H1 (cell line): ENCODE results near the gene GRID2. TPM values are rescaled to one million over a fixed set of nuclear protein-coding genes. Genes with fewer than 3 reads are reported as not detected.

Experiments
- CTCF ChIA-PET: fragments of 300-600 bp; sonication (Branson Sonifier 250); formaldehyde crosslinking; loops from one replicate; lab custom pipeline; 2021; ENCODE audit not compliant: partially characterized antibody; lab: Charles Lee
- POLR2A ChIA-PET: fragments of 300-600 bp; sonication (Branson Sonifier 250); formaldehyde crosslinking; loops from one replicate; lab custom pipeline; 2021; ENCODE audit warnings: inconsistent platforms; ENCODE audit not compliant: partially characterized antibody; lab: Charles Lee
- DNase-seq, 2 experiments: peaks; one replicate each; pipeline versions ENCODE4 v3.0.0 to v3.0.0-alpha.2; 2010 to 2022; ENCODE audit warnings: low spot score in 2 of 2, low read depth in 1 of 2, mixed read lengths in 1 of 2
- FAIRE-seq: peaks from 2 replicates; lab custom pipeline; 2011; peaks lifted over from hg19 to GRCh38; lab: Jason Lieb, UNC
- H2AFZ ChIP-seq: 2 replicates; pipeline ENCODE4 v1.8.1; 2012; ENCODE audit warnings: low read length, inconsistent platforms
- H2AK5ac ChIP-seq: 2 replicates; pipeline ENCODE4 v1.6.1; 2013; ENCODE audit warnings: low read depth, low read length
- H2BK120ac ChIP-seq: replicated peaks from 2 replicates; pipeline ENCODE3; 2013; ENCODE audit warnings: low read depth, low read length, inconsistent platforms
- H2BK12ac ChIP-seq: 2 replicates; pipeline ENCODE4 v1.6.1; 2013; ENCODE audit warnings: low read depth, low read length
- H2BK15ac ChIP-seq: 2 replicates; pipeline ENCODE4 v1.6.1; 2013; ENCODE audit warnings: low read length
- H2BK20ac ChIP-seq: 2 replicates; pipeline ENCODE4 v1.6.1; 2013; ENCODE audit warnings: low read length
- H2BK5ac ChIP-seq: 2 replicates; pipeline ENCODE4 v1.6.1; 2013; ENCODE audit warnings: low read depth, low read length
- H3K14ac ChIP-seq: 2 replicates; pipeline ENCODE4 v1.6.1; 2013; ENCODE audit warnings: inconsistent platforms; ENCODE audit not compliant: insufficient read length
- H3K18ac ChIP-seq: 2 replicates; pipeline ENCODE4 v1.6.1; 2013; ENCODE audit warnings: low read length; ENCODE audit errors: extremely low read depth
- H3K23ac ChIP-seq: 2 replicates; pipeline ENCODE4 v1.6.1; 2013; ENCODE audit warnings: inconsistent platforms; ENCODE audit not compliant: insufficient read length
- H3K23me2 ChIP-seq: 2 replicates; pipeline ENCODE4 v1.6.1; 2013; ENCODE audit warnings: low read depth, low read length
- H3K27ac ChIP-seq: 2 replicates; pipeline ENCODE4 v1.6.1; 2011; ENCODE audit warnings: low read depth, low read length, inconsistent platforms
- H3K27me3 ChIP-seq, 4 experiments: replicated peaks in 1 of 4; 1 replicate in 1 of 4; 2 replicates in 3 of 4; pipeline versions ENCODE4 v1.6.1 to v1.8.1; 2011 to 2013; ENCODE audit warnings: low read length in 3 of 4, mild to moderate bottlenecking in 3 of 4, inconsistent platforms in 2 of 4, mixed read lengths in 2 of 4, moderate library complexity in 1 of 4; ENCODE audit not compliant: control insufficient read depth in 3 of 4, insufficient read depth in 3 of 4; ENCODE audit errors: extremely low read depth in 1 of 4
- H3K36me3 ChIP-seq, 4 experiments: 2 replicates each; pipeline versions ENCODE4 v1.6.1 to v1.8.1; 2011 to 2013; ENCODE audit warnings: mild to moderate bottlenecking in 4 of 4, low read length in 3 of 4, moderate library complexity in 2 of 4, control low read depth in 1 of 4, inconsistent platforms in 1 of 4; ENCODE audit not compliant: insufficient read depth in 4 of 4, control insufficient read depth in 2 of 4
- H3K4ac ChIP-seq: replicated peaks from 2 replicates; pipeline ENCODE3; 2013; ENCODE audit warnings: low read length, low read depth, mixed read lengths, inconsistent platforms; ENCODE audit not compliant: insufficient read length
- H3K4me1 ChIP-seq, 4 experiments: replicated peaks in 1 of 4; 1 replicate in 1 of 4; 2 replicates in 3 of 4; pipeline versions ENCODE4 v1.6.1 to v1.8.1; 2011 to 2013; ENCODE audit warnings: low read length in 3 of 4, inconsistent platforms in 2 of 4, mixed read lengths in 1 of 4; ENCODE audit not compliant: insufficient read depth in 4 of 4, control insufficient read depth in 3 of 4
- H3K4me2 ChIP-seq, 2 experiments: 2 replicates each; pipeline versions ENCODE4 v1.6.1 to v1.8.1; 2011 to 2013; ENCODE audit warnings: low read depth in 2 of 2, low read length in 2 of 2, control low read depth in 1 of 2, inconsistent platforms in 1 of 2, mild to moderate bottlenecking in 1 of 2; ENCODE audit not compliant: insufficient read depth in 1 of 2
- H3K4me3 ChIP-seq, 4 experiments: fragments of 200-600, 300-600 bp in 1 of 4; sonication (generic), shearing (Covaris generic), sonication (Bioruptor Twin) in 1 of 4; 2 replicates each; pipeline versions ENCODE4 v1.5.1 to v1.8.1; 2011 to 2016; ENCODE audit warnings: low read length in 4 of 4, low read depth in 3 of 4, control low read depth in 2 of 4, inconsistent platforms in 2 of 4, mild to moderate bottlenecking in 2 of 4, mixed read lengths in 1 of 4, moderate library complexity in 1 of 4; ENCODE audit not compliant: insufficient read depth in 2 of 4; ENCODE audit errors: extremely low read depth in 1 of 4
- H3K56ac ChIP-seq: replicated peaks from 2 replicates; pipeline ENCODE3; 2013; ENCODE audit warnings: low read depth, mild to moderate bottlenecking, mixed read lengths, low read length, inconsistent platforms; ENCODE audit not compliant: insufficient read length
- H3K79me1 ChIP-seq: 2 replicates; pipeline ENCODE4 v1.6.1; 2013; ENCODE audit warnings: low read depth, low read length, control low read depth
- H3K79me2 ChIP-seq, 2 experiments: 2 replicates each; pipeline versions ENCODE4 v1.6.1 to v1.8.1; 2012 to 2013; ENCODE audit warnings: low read length in 2 of 2, mild to moderate bottlenecking in 2 of 2, inconsistent platforms in 1 of 2; ENCODE audit not compliant: insufficient read depth in 2 of 2, control insufficient read depth in 1 of 2
- H3K9ac ChIP-seq, 4 experiments: replicated peaks in 1 of 4; 1 replicate in 1 of 4; 2 replicates in 3 of 4; pipeline versions ENCODE4 v1.6.1 to v1.8.1; 2011 to 2013; ENCODE audit warnings: low read depth in 3 of 4, low read length in 3 of 4, control low read depth in 2 of 4, mild to moderate bottlenecking in 2 of 4, moderate library complexity in 2 of 4, inconsistent platforms in 1 of 4; ENCODE audit errors: extremely low read depth in 1 of 4
- H3K9me3 ChIP-seq, 2 experiments: 2 replicates each; pipeline versions ENCODE4 v1.6.1 to v1.8.1; 2012 to 2013; ENCODE audit warnings: mild to moderate bottlenecking in 2 of 2, moderate library complexity in 2 of 2, control low read depth in 1 of 2, inconsistent platforms in 1 of 2, low read depth in 1 of 2, low read length in 1 of 2, mixed read lengths in 1 of 2; ENCODE audit not compliant: insufficient read depth in 2 of 2
- H4K20me1 ChIP-seq, 2 experiments: replicated peaks in 1 of 2; 2 replicates each; pipeline versions ENCODE3 to v1.8.1; 2011 to 2013; ENCODE audit warnings: inconsistent platforms in 2 of 2, low read length in 2 of 2, mild to moderate bottlenecking in 1 of 2; ENCODE audit not compliant: insufficient read depth in 2 of 2, control insufficient read depth in 1 of 2
- H4K5ac ChIP-seq: 2 replicates; pipeline ENCODE4 v1.6.1; 2013; ENCODE audit warnings: low read length, low read depth, mixed read lengths, inconsistent platforms; ENCODE audit not compliant: insufficient read length
- H4K8ac ChIP-seq: 2 replicates; pipeline ENCODE4 v1.8.0; 2013; ENCODE audit warnings: mild to moderate bottlenecking, moderate library complexity, low read length, inconsistent platforms; ENCODE audit not compliant: insufficient read depth; ENCODE audit errors: extremely low read depth
- H4K91ac ChIP-seq: replicated peaks from 2 replicates; pipeline ENCODE3; 2013; ENCODE audit warnings: low read length, mixed read lengths, inconsistent platforms; ENCODE audit not compliant: insufficient read length
- CHD1 ChIP-seq: IDR thresholded peaks from 2 replicates; pipeline ENCODE4 v1.6.1; 2012; ENCODE audit warnings: low read depth, low read length, improper control_type of control experiment
- EP300 ChIP-seq, 2 experiments: IDR thresholded peaks; 1 replicate in 1 of 2; 2 replicates in 1 of 2; pipeline ENCODE4 v1.6.1; 2011 to 2012; ENCODE audit warnings: low read depth in 2 of 2, low read length in 2 of 2, mild to moderate bottlenecking in 2 of 2, borderline replicate concordance in 1 of 2, inconsistent platforms in 1 of 2, moderate library complexity in 1 of 2
- PHF8 ChIP-seq: fragments of 200-600 bp; sonication (generic); conservative IDR thresholded peaks from 2 replicates; pipeline ENCODE4 v1.7.1; 2012; ENCODE audit warnings: low read depth, mild to moderate bottlenecking, inconsistent platforms, low read length, moderate library complexity
- RFX5 ChIP-seq: IDR thresholded peaks from 2 replicates; pipeline ENCODE4 v1.6.1; 2011; ENCODE audit warnings: low read depth, low read length, improper control_type of control experiment, borderline replicate concordance
- RNF2 ChIP-seq: fragments of 200-900, 300-1000 bp; sonication (generic); IDR thresholded peaks from 2 replicates; pipeline ENCODE4 v1.7.1; 2016; ENCODE audit warnings: borderline replicate concordance, low read depth, mild to moderate bottlenecking, antibody characterized with exemption, low read length; ENCODE audit not compliant: poor library complexity, severe bottlenecking; ENCODE audit errors: missing control alignments
- WGBS, 2 experiments: shearing (Covaris generic) in 1 of 2; methylation state at CpG; one replicate each; pipeline versions ENCODE4 v1.1.6 to v1.1.7; 2013 to 2015; ENCODE audit warnings: low lambda C conversion rate in 2 of 2, mixed read lengths in 2 of 2, inconsistent platforms in 1 of 2, low coverage in 1 of 2, missing lambda C conversion rate in 1 of 2; ENCODE audit not compliant: insufficient replicate concordance in 2 of 2, insufficient coverage in 1 of 2, insufficient read length in 1 of 2; ENCODE audit errors: extremely low coverage in 1 of 2, missing lambda C conversion rate in 1 of 2; 5-methylcytosine and 5-hydroxymethylcytosine counted together
- polyA plus RNA-seq, 7 experiments: library from polyadenylated mRNA; depleted of rRNA in 3 of 7; stranded (reverse) in 5 of 7; unstranded in 2 of 7; fragments of >200 nt in 5 of 7; fragments of 200-250 nt in 2 of 7; gene quantifications; 1 replicate in 5 of 7; 2 replicates in 1 of 7; 4 replicates in 1 of 7; pipeline versions ENCODE4 v1.2.1 to v1.2.3, GENCODE V29; 2011 to 2013; ENCODE audit warnings: missing spikeins in 2 of 7, mixed read lengths in 2 of 7
- total RNA-seq: library from RNA; stranded (reverse); fragmentation: NEBNext Ultra II Directional; extraction: Animal tissue kit (Norgen Biotek cat#: 25700); gene quantifications from 2 replicates; pipeline ENCODE4 v1.2.1, GENCODE V29; 2021

The GRID2 gene
- total and polyA plus RNA-seq, 2 of the 8 experiments (the other 6 are each of a cell fraction or from before 2014, with no cell fraction given): 31.1 to 81.9 TPM

DNA sequence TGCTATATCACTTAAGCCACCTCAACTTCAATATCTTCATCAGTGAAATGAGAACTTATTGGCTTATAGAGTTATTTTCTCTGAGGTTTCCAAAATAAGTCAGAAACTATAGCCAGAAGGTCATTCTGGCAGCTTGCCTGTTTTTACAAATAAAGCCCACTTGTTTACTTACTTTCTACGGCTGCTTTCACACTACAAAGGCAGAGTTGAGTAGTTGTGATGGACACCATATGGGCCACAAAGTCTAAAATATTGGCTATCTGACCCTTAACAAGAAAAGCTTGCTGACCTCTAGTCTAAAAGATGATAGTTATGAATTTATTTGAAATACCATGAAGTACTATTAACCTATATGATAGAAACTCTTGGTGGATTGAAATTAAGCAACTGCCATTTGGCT is 1457.5 kb downstream of the GRID2 start:
- 89% methylated on average over 1 of the region's 1 CpG; no CpG with 5 or more reads in 1 of the 2 experiments for WGBS, 2 experiments
- DNase-seq (no peak), FAIRE-seq (peak; percentile 13)
- no peak overlapping the region for H2AFZ ChIP-seq
- no peak overlapping the region for H4K5ac ChIP-seq
- H3K4ac ChIP-seq: no peak overlapping the region
- no peak overlapping the region for H3K23ac ChIP-seq
- TF ChIP-seq RNF2 (no peak), CHD1 (no peak), PHF8 (no peak), EP300 (IDR thresholded peaks at IDR 0.05; ENCODE audit: borderline replicate concordance in 1 of 2, low read depth in 2 of 2, low read length in 2 of 2) (no peak), RFX5 (no peak)
- H4K91ac ChIP-seq: no peak overlapping the region
- no peaks in the 10 kb centered on the region for H3K79me2 ChIP-seq
- H3K4me1 ChIP-seq: peaks cover 0 to 4% (median 0%) of the 10 kb centered on the region in 4 experiments; a peak in 1 of 7 replicates
- CTCF ChIA-PET: interaction anchor here (0.7 to 1.5 kb wide), 2 partner anchors 9 to 51 kb away, joined by 3 to 10 read pairs; no protein-coding TSS in a partner anchor
- H3K4me3 ChIP-seq: no peak overlapping the region
- H3K14ac ChIP-seq: no peak overlapping the region
- H3K56ac ChIP-seq: no peak overlapping the region
- H3K23me2 ChIP-seq: no peaks in the 10 kb centered on the region
- no peak overlapping the region for H2BK20ac ChIP-seq
- POLR2A ChIA-PET: no interaction called here
- no peaks in the 10 kb centered on the region for H3K9me3 ChIP-seq
- H2BK120ac ChIP-seq: no peak overlapping the region
- no peak overlapping the region for H3K4me2 ChIP-seq
- H4K20me1 ChIP-seq: no peaks in the 10 kb centered on the region
- no peaks in the 10 kb centered on the region; the same call in 1 of the 2 replicates for H3K79me1 ChIP-seq
- H2BK15ac ChIP-seq: no peak overlapping the region
- no peak overlapping the region for H3K27ac ChIP-seq
- no peaks in the 10 kb centered on the region for H3K27me3 ChIP-seq
- no peak overlapping the region for H4K8ac ChIP-seq
- H3K18ac ChIP-seq: no peak overlapping the region
- H2BK12ac ChIP-seq: no peak overlapping the region
- no peak overlapping the region for H2BK5ac ChIP-seq
- H3K9ac ChIP-seq: no peak overlapping the region
- no peak overlapping the region for H2AK5ac ChIP-seq
- H3K36me3 ChIP-seq: no peaks in the 10 kb centered on the region
